HepG2 (cell line): ENCODE data around the gene ZBP1. TPM values are rescaled to one million over a fixed set of nuclear protein-coding genes. Genes with fewer than 3 reads are reported as not detected.

ENCODE experiments used
- EP300 ChIP-seq, 3 experiments: sonication (generic) in 1 of 3; formaldehyde crosslinking in 1 of 3; IDR thresholded peaks; 2 replicates each; pipeline versions ENCODE4 v1.5.1 to v1.6.1; 2011 to 2020; ENCODE audit warnings: low read depth in 2 of 3, low read length in 2 of 3, borderline replicate concordance in 1 of 3, improper control_type of control experiment in 1 of 3, mild to moderate bottlenecking in 1 of 3, missing genetic modification reagents in 1 of 3, moderate library complexity in 1 of 3
- FOXO1 ChIP-seq: sonication (generic); formaldehyde crosslinking; IDR thresholded peaks from 2 replicates; pipeline ENCODE4 v1.4.0; 2020; ENCODE audit warnings: missing genetic modification reagents
- IRF9 ChIP-seq: sonication (generic); formaldehyde crosslinking; IDR thresholded peaks from 2 replicates; pipeline ENCODE4 v1.8.0; 2022; ENCODE audit warnings: missing genetic modification reagents, mild to moderate bottlenecking, borderline replicate concordance
- ISL2 ChIP-seq: sonication (generic); formaldehyde crosslinking; IDR thresholded peaks from 2 replicates; pipeline ENCODE4 v1.5.0; 2020; ENCODE audit warnings: missing genetic modification reagents
- KDM2A ChIP-seq: sonication (generic); formaldehyde crosslinking; IDR thresholded peaks from 2 replicates; pipeline ENCODE4 v1.4.0; 2020; ENCODE audit warnings: low read depth, missing genetic modification reagents, borderline replicate concordance
- NFE2 ChIP-seq: sonication (generic); formaldehyde crosslinking; IDR thresholded peaks from 2 replicates; pipeline ENCODE4 v1.4.0; 2020; ENCODE audit warnings: missing genetic modification reagents
- NRL ChIP-seq: sonication (generic); formaldehyde crosslinking; IDR thresholded peaks from 2 replicates; pipeline ENCODE4 v1.5.0; 2020; ENCODE audit warnings: missing genetic modification reagents, mild to moderate bottlenecking, moderate library complexity, borderline replicate concordance
- SALL1 ChIP-seq: sonication (generic); formaldehyde crosslinking; IDR thresholded peaks from 2 replicates; pipeline ENCODE4 v1.8.0; 2022; ENCODE audit warnings: mild to moderate bottlenecking, missing genetic modification reagents
- SPEN ChIP-seq: sonication (generic); formaldehyde crosslinking; IDR thresholded peaks from 2 replicates; pipeline ENCODE4 v1.5.1; 2020; ENCODE audit warnings: low read depth, mild to moderate bottlenecking, missing genetic modification reagents
- TBX3 ChIP-seq: fragments of 450-650 bp; IDR thresholded peaks from 2 replicates; pipeline ENCODE4 v1.6.1; 2017; ENCODE audit warnings: antibody characterized with exemption, mild to moderate bottlenecking, inconsistent platforms, borderline replicate concordance
- THAP9 ChIP-seq: sonication (generic); formaldehyde crosslinking; IDR thresholded peaks from 2 replicates; pipeline ENCODE4; 2020; ENCODE audit warnings: missing genetic modification reagents, mild to moderate bottlenecking, borderline replicate concordance
- TP53 ChIP-seq: sonication (generic); formaldehyde crosslinking; conservative IDR thresholded peaks from 2 replicates; pipeline ENCODE4 v1.4.0; 2020; ENCODE audit warnings: missing genetic modification reagents
- YY1 ChIP-seq: IDR thresholded peaks from 2 replicates; pipeline ENCODE4 v1.6.1; 2011; ENCODE audit warnings: low read length, low read depth, moderate library complexity, mild to moderate bottlenecking; ENCODE audit not compliant: insufficient read depth, insufficient replicate concordance
- ZNF224 ChIP-seq: sonication (generic); formaldehyde crosslinking; IDR thresholded peaks from 2 replicates; pipeline ENCODE4 v1.5.0; 2020; ENCODE audit warnings: mild to moderate bottlenecking, missing genetic modification reagents
- ZNF331 ChIP-seq: sonication (generic); formaldehyde crosslinking; IDR thresholded peaks from 2 replicates; pipeline ENCODE4 v1.4.0; 2020; ENCODE audit warnings: missing genetic modification reagents
- ZNF33B ChIP-seq: sonication (generic); formaldehyde crosslinking; IDR thresholded peaks from 2 replicates; pipeline ENCODE4 v1.5.1; 2020; ENCODE audit warnings: mild to moderate bottlenecking, missing genetic modification reagents
- ZNF556 ChIP-seq: sonication (generic); formaldehyde crosslinking; IDR thresholded peaks from 2 replicates; pipeline ENCODE4 v1.4.0; 2020; ENCODE audit warnings: mild to moderate bottlenecking, missing genetic modification reagents, borderline replicate concordance
- ZNF672 ChIP-seq: sonication (generic); formaldehyde crosslinking; IDR thresholded peaks from 2 replicates; pipeline ENCODE4 v1.8.1; 2022; ENCODE audit warnings: missing genetic modification reagents
- ZNF766 ChIP-seq: sonication (generic); formaldehyde crosslinking; IDR thresholded peaks from 2 replicates; pipeline ENCODE4 v1.5.0; 2020; ENCODE audit warnings: missing genetic modification reagents, borderline replicate concordance
- polyA plus RNA-seq, 8 experiments: library from polyadenylated mRNA; depleted of rRNA in 3 of 8; stranded (reverse) in 7 of 8; unstranded in 1 of 8; fragments of >200 nt; fragmentation: Illumina TruSeq in 4 of 8; extraction: Trizol in 4 of 8; gene quantifications; 2 replicates each; pipeline versions ENCODE4 v1.2.1 to v1.2.3, GENCODE V29; 2011 to 2016; ENCODE audit warnings: low read depth in 4 of 8, missing spikeins in 1 of 8, mixed read lengths in 1 of 8; ENCODE audit not compliant: insufficient read depth in 1 of 8
- total RNA-seq, 5 experiments: library from RNA; depleted of rRNA; stranded (reverse); fragments of >200 nt; fragmentation: Illumina TruSeq; extraction: Trizol; gene quantifications; 2 replicates each; pipeline ENCODE4 v1.2.3, GENCODE V29; 2016; ENCODE audit warnings: low read depth in 1 of 5
- TF ChIP-seq, protein P1 (sequence below): sonication (generic); formaldehyde crosslinking; IDR thresholded peaks from 2 replicates; pipeline ENCODE4 v1.4.0; 2020; ENCODE audit warnings: mild to moderate bottlenecking, missing genetic modification reagents, borderline replicate concordance
- TF ChIP-seq, protein P2 (sequence below): sonication (generic); formaldehyde crosslinking; IDR thresholded peaks from 2 replicates; pipeline ENCODE4 v1.5.1; 2020; ENCODE audit warnings: missing genetic modification reagents, mild to moderate bottlenecking, borderline replicate concordance

ZBP1 gene
- total and polyA plus RNA-seq, 2 of the 13 experiments (the other 11 are each of a cell fraction or from before 2014, with no cell fraction given): not detected

GRCh38 chr20:57596998-57597939, 23.0 kb downstream of the ZBP1 start (continued):
- TF ChIP-seq, protein P1, sequence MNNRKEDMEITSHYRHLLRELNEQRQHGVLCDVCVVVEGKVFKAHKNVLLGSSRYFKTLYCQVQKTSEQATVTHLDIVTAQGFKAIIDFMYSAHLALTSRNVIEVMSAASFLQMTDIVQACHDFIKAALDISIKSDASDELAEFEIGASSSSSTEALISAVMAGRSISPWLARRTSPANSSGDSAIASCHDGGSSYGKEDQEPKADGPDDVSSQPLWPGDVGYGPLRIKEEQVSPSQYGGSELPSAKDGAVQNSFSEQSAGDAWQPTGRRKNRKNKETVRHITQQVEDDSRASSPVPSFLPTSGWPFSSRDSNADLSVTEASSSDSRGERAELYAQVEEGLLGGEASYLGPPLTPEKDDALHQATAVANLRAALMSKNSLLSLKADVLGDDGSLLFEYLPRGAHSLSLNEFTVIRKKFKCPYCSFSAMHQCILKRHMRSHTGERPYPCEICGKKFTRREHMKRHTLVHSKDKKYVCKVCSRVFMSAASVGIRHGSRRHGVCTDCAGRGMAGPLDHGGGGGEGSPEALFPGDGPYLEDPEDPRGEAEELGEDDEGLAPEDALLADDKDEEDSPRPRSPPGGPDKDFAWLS (CRISPR knock-in tag): no peak
- TF ChIP-seq EP300 (IDR thresholded peaks at IDR 0.05; ENCODE audit: low read depth in 2 of 2, low read length in 2 of 2) (0 out of 4 replicates have a peak, but pooled peaks of 1 of the 2 experiments have one; percentile 16), EP300 (CRISPR knock-in tag; IDR thresholded peaks at IDR 0.05; ENCODE audit: borderline replicate concordance) (no peak), ZNF556 (CRISPR knock-in tag) (peak; percentile 29; the same call in 1 of the 2 replicates), ZNF224 (CRISPR knock-in tag) (no peak), ZNF33B (CRISPR knock-in tag) (no peak), THAP9 (CRISPR knock-in tag) (0 out of 2 replicates have a peak, but pooled peaks have one; percentile 15), SPEN (CRISPR knock-in tag) (peak; percentile 84), ISL2 (CRISPR knock-in tag) (peak; percentile 56; the same call in 1 of the 2 replicates), TP53 (CRISPR knock-in tag) (peak; percentile 22; the same call in 1 of the 2 replicates), KDM2A (CRISPR knock-in tag) (peak; percentile 95), ZNF766 (no peak), IRF9 (CRISPR knock-in tag) (peak; percentile 82), SALL1 (CRISPR knock-in tag) (peak; percentile 64), NFE2 (CRISPR knock-in tag) (no peak), TBX3 (no peak), ZNF331 (peak; percentile 75; the same call in 1 of the 2 replicates), YY1 (peak; percentile 72), NRL (CRISPR knock-in tag) (0 out of 2 replicates have a peak, but pooled peaks have one; percentile 73), ZNF672 (CRISPR knock-in tag) (no peak), FOXO1 (peak; percentile 52)
- TF ChIP-seq, protein P2, sequence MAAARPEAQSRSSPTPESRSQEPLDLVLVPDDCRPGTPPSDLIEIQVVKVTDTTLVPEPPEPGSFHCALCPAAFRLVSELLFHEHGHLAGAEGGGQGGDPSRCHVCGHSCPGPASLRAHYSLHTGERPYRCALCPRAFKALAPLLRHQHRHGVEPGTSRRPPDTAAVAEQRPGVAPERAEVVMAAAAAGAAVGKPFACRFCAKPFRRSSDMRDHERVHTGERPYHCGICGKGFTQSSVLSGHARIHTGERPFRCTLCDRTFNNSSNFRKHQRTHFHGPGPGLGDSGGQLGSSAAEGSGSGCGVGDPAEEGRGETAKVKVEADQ (CRISPR knock-in tag): 0 out of 2 replicates have a peak, but pooled peaks have one; percentile 38
